H9 (cell line): ENCODE data around the gene HOXC6. TPM values are rescaled to one million over a fixed set of nuclear protein-coding genes. Genes with fewer than 3 reads are reported as not detected.
A peak's percentile ranks its signal among the peaks of the same experiment; 100 is the strongest.

ENCODE experiments used
- DNase-seq: peaks from one replicate; pipeline ENCODE4 v3.0.0-alpha.2; 2017
- H2AFZ ChIP-seq: one replicate; pipeline ENCODE4 v1.6.1; 2013; ENCODE audit warnings: mild to moderate bottlenecking, low read length, control low read depth, moderate library complexity
- H2AK5ac ChIP-seq: 2 replicates; pipeline ENCODE4 v1.6.1; 2013; ENCODE audit warnings: low read length, control low read depth, mixed read lengths; ENCODE audit not compliant: insufficient read length
- H2BK120ac ChIP-seq: one replicate; pipeline ENCODE4 v1.6.1; 2013; ENCODE audit warnings: low read depth, mild to moderate bottlenecking, low read length, control low read depth, inconsistent platforms; ENCODE audit not compliant: poor library complexity, severe bottlenecking
- H2BK12ac ChIP-seq: 2 replicates; pipeline ENCODE4 v1.6.1; 2013; ENCODE audit warnings: low read length, control low read depth, mixed read lengths, low read depth; ENCODE audit not compliant: insufficient read length
- H2BK15ac ChIP-seq: 2 replicates; pipeline ENCODE4 v1.6.1; 2013; ENCODE audit warnings: low read depth, low read length, control low read depth
- H2BK20ac ChIP-seq: one replicate; pipeline ENCODE4 v1.6.1; 2013; ENCODE audit warnings: low read depth, mild to moderate bottlenecking, low read length, control low read depth, inconsistent platforms; ENCODE audit not compliant: poor library complexity, severe bottlenecking
- H2BK5ac ChIP-seq: 2 replicates; pipeline ENCODE4 v1.6.1; 2013; ENCODE audit warnings: low read length, control low read depth, mixed read lengths; ENCODE audit not compliant: insufficient read length
- H3K14ac ChIP-seq: 2 replicates; pipeline ENCODE4 v1.6.1; 2013; ENCODE audit warnings: low read length, control low read depth; ENCODE audit not compliant: insufficient read depth
- H3K18ac ChIP-seq: 2 replicates; pipeline ENCODE4 v1.6.1; 2013; ENCODE audit warnings: low read depth, mild to moderate bottlenecking, mixed read lengths, low read length, control low read depth; ENCODE audit not compliant: insufficient read length
- H3K23ac ChIP-seq: 2 replicates; pipeline ENCODE4 v1.6.1; 2013; ENCODE audit warnings: low read length, control low read depth, mixed read lengths, low read depth; ENCODE audit not compliant: insufficient read length
- H3K23me2 ChIP-seq: 2 replicates; pipeline ENCODE4 v1.6.1; 2013; ENCODE audit warnings: low read depth, mild to moderate bottlenecking, mixed read lengths, low read length, control low read depth; ENCODE audit not compliant: insufficient read length, poor library complexity, severe bottlenecking
- H3K27ac ChIP-seq: 2 replicates; pipeline ENCODE4 v1.5.1; 2013; ENCODE audit warnings: low read length, control low read depth, mixed read lengths, low read depth; ENCODE audit not compliant: insufficient read length
- H3K27me3 ChIP-seq: 2 replicates; pipeline ENCODE4 v1.6.1; 2013; ENCODE audit warnings: low read length, control low read depth, inconsistent platforms; ENCODE audit not compliant: insufficient read depth
- H3K4ac ChIP-seq: 2 replicates; pipeline ENCODE4 v1.6.1; 2013; ENCODE audit warnings: low read depth, mild to moderate bottlenecking, control low read depth, inconsistent platforms, low read length, moderate library complexity
- H3K4me1 ChIP-seq: 2 replicates; pipeline ENCODE4 v1.6.1; 2013; ENCODE audit warnings: low read length, control low read depth, inconsistent platforms; ENCODE audit not compliant: insufficient read depth
- H3K4me2 ChIP-seq: 2 replicates; pipeline ENCODE4 v1.6.1; 2013; ENCODE audit warnings: low read length, control low read depth, mixed read lengths; ENCODE audit not compliant: insufficient read length, insufficient read depth
- H3K56ac ChIP-seq: 2 replicates; pipeline ENCODE4 v1.6.1; 2013; ENCODE audit warnings: low read depth, mild to moderate bottlenecking, mixed read lengths, low read length, control low read depth; ENCODE audit not compliant: insufficient read length
- H3K79me1 ChIP-seq: 2 replicates; pipeline ENCODE4 v1.6.1; 2013; ENCODE audit warnings: low read depth, mild to moderate bottlenecking, moderate library complexity, low read length, control low read depth, inconsistent platforms; ENCODE audit not compliant: insufficient read depth, poor library complexity, severe bottlenecking
- H3K79me2 ChIP-seq: 2 replicates; pipeline ENCODE4 v1.6.1; 2013; ENCODE audit warnings: low read length, control low read depth, inconsistent platforms; ENCODE audit not compliant: insufficient read depth
- H3K9ac ChIP-seq: 2 replicates; pipeline ENCODE4 v1.6.1; 2013; ENCODE audit warnings: low read length, control low read depth, mixed read lengths; ENCODE audit not compliant: insufficient read length; ENCODE audit errors: extremely low read depth
- H3K9me3 ChIP-seq: one replicate; pipeline ENCODE4 v1.6.1; 2013; ENCODE audit warnings: low read depth, low read length, inconsistent platforms; ENCODE audit not compliant: control insufficient read depth
- H3T11ph ChIP-seq: one replicate; pipeline ENCODE4 v1.6.1; 2013; ENCODE audit warnings: mild to moderate bottlenecking, low read length, control low read depth, inconsistent platforms
- H4K20me1 ChIP-seq: one replicate; pipeline ENCODE4 v1.6.1; 2013; ENCODE audit not compliant: control insufficient read depth, insufficient read length, insufficient read depth
- H4K5ac ChIP-seq: 2 replicates; pipeline ENCODE4 v1.6.1; 2013; ENCODE audit warnings: low read depth, mild to moderate bottlenecking, mixed read lengths, low read length, control low read depth; ENCODE audit not compliant: insufficient read length
- H4K8ac ChIP-seq: replicated peaks from 2 replicates; pipeline ENCODE4 v1.6.1; 2013; ENCODE audit warnings: low read length, control low read depth, mixed read lengths, low read depth; ENCODE audit not compliant: insufficient read length
- H4K91ac ChIP-seq: 2 replicates; pipeline ENCODE4 v1.6.1; 2013; ENCODE audit warnings: low read depth, mild to moderate bottlenecking, moderate library complexity, mixed read lengths, low read length, control low read depth; ENCODE audit not compliant: insufficient read length
- H3K27ac Mint-ChIP-seq, 3 experiments: 2 replicates in 2 of 3; 3 replicates in 1 of 3; pipeline ENCODE4 v1.8.0; 2020 to 2021; ENCODE audit warnings: mixed read lengths in 3 of 3, mild to moderate bottlenecking in 1 of 3, moderate library complexity in 1 of 3
- H3K27me3 Mint-ChIP-seq: 2 replicates; pipeline ENCODE4 v1.8.0; 2021; ENCODE audit warnings: low read depth, mild to moderate bottlenecking, moderate library complexity, mixed read lengths
- H3K36me3 Mint-ChIP-seq, 3 experiments: 2 replicates in 2 of 3; 3 replicates in 1 of 3; pipeline ENCODE4 v1.8.0; 2020 to 2021; ENCODE audit warnings: low read depth in 3 of 3, mixed read lengths in 3 of 3; ENCODE audit not compliant: insufficient read depth in 1 of 3
- H3K4me1 Mint-ChIP-seq, 2 experiments: 2 replicates each; pipeline ENCODE4 v1.8.0; 2020; ENCODE audit warnings: mixed read lengths in 2 of 2
- H3K4me3 Mint-ChIP-seq, 2 experiments: 2 replicates in 1 of 2; 3 replicates in 1 of 2; pipeline ENCODE4 v1.8.0; 2020 to 2021; ENCODE audit warnings: mild to moderate bottlenecking in 2 of 2, mixed read lengths in 2 of 2, moderate library complexity in 1 of 2
- H3K9me3 Mint-ChIP-seq, 2 experiments: 2 replicates in 1 of 2; 3 replicates in 1 of 2; pipeline ENCODE4 v1.8.0; 2020; ENCODE audit warnings: mild to moderate bottlenecking in 2 of 2, mixed read lengths in 2 of 2, moderate library complexity in 1 of 2
- CTCF ChIP-seq: fragments of 200-600 bp; sonication (generic); conservative IDR thresholded peaks from 3 replicates; pipeline ENCODE4 v1.8.0; 2021; ENCODE audit warnings: antibody characterized with exemption, mild to moderate bottlenecking
- WGBS: extraction: QIAGEN DNeasy Blood & Tissue Kit; methylation state at CpG from one replicate; pipeline ENCODE4 v1.1.7; 2013; ENCODE audit warnings: missing lambda C conversion rate, low lambda C conversion rate, mixed read lengths; ENCODE audit not compliant: insufficient read length; ENCODE audit errors: extremely low coverage; 5-methylcytosine and 5-hydroxymethylcytosine counted together
- total RNA-seq: library from RNA; stranded (reverse); gene quantifications from 2 replicates; pipeline ENCODE4 v1.2.1, GENCODE V29; 2021

Gene HOXC6
- total RNA-seq, 1 experiment from 2014 or later: not detected

GRCh38 chr12:54020591-54021405 lies 7.4 kb upstream of the HOXC6 start:
- Mint-ChIP-seq H3K4me3 (peak overlapping the region in 1 of 2 experiments; percentile 50; a peak in 2 of 5 replicates), H3K36me3 (no peaks in the 10 kb centered on the region), H3K27me3 (peaks cover 100% of the 10 kb centered on the region), H3K27ac (no peak overlapping the region; a peak in 1 of 7 replicates), H3K4me1 (peaks cover 13 to 30% of the 10 kb centered on the region in 2 experiments), H3K9me3 (peaks cover 0 to 2% of the 10 kb centered on the region in 2 experiments; a peak in 2 of 5 replicates)
- Histone ChIP-seq H3K4me2 (no peak overlapping the region), H3K27me3 (peaks cover 94% of the 10 kb centered on the region), H3K23me2 (peaks cover 10% of the 10 kb centered on the region), H2BK15ac (no peak overlapping the region; the same call in 1 of the 2 replicates), H3K4ac (no peak overlapping the region), H3K79me2 (no peaks in the 10 kb centered on the region), H2BK5ac (no peak overlapping the region), H3T11ph (no peak overlapping the region), H3K79me1 (no peaks in the 10 kb centered on the region), H2AK5ac (no peak overlapping the region), H2BK120ac (no peak overlapping the region), H3K4me1 (no peaks in the 10 kb centered on the region), H3K56ac (no peak overlapping the region), H4K8ac (no peak overlapping the region), H3K9me3 (no peaks in the 10 kb centered on the region), H2BK12ac (no peak overlapping the region), H4K5ac (no peak overlapping the region), H3K9ac (no peak overlapping the region), H4K91ac (no peak overlapping the region), H3K18ac (no peak overlapping the region), H2AFZ (no peak overlapping the region), H3K27ac (no peak overlapping the region), H3K14ac (no peak overlapping the region), H2BK20ac (no peak overlapping the region), H3K23ac (no peak overlapping the region), H4K20me1 (no peaks in the 10 kb centered on the region)
- no peak for TF ChIP-seq CTCF
- whole genome bisulfite sequencing: no CpG with 5 or more reads among the region's 23 CpGs
- no peak for DNase-seq
